Endothelial cell of umbilical vein (primary cell): ENCODE data around the gene CCDC38.

Source experiments
- EZH2 ChIP-seq: IDR thresholded peaks from 2 replicates; pipeline ENCODE4 v1.6.1; 2012; ENCODE audit warnings: borderline replicate concordance, low read depth, mild to moderate bottlenecking, moderate library complexity, low read length, inconsistent platforms; ENCODE audit not compliant: severe bottlenecking
- FOS ChIP-seq: IDR thresholded peaks from 2 replicates; pipeline ENCODE4 v1.6.1; 2011; ENCODE audit warnings: mild to moderate bottlenecking, low read length, moderate library complexity, borderline replicate concordance; ENCODE audit not compliant: insufficient read depth
- JUN ChIP-seq: IDR thresholded peaks from 2 replicates; pipeline ENCODE4 v1.6.1; 2011; ENCODE audit warnings: borderline replicate concordance, low read depth; ENCODE audit not compliant: insufficient read length, insufficient read depth
- POLR2A ChIP-seq: IDR thresholded peaks from 2 replicates; pipeline ENCODE4 v1.6.1; 2012; ENCODE audit warnings: low read depth, mild to moderate bottlenecking, control low read depth, low read length
- TF ChIP-seq, protein P1 (sequence below), 2 donors: IDR thresholded peaks; 1 replicate in 1 of 2; 2 replicates in 1 of 2; pipeline ENCODE4 v1.5.1; 2011; ENCODE audit warnings: low read length in 2 of 2, mild to moderate bottlenecking in 2 of 2, moderate library complexity in 2 of 2, control low read depth in 1 of 2, inconsistent platforms in 1 of 2, low read depth in 1 of 2; ENCODE audit not compliant: insufficient read depth in 1 of 2; ENCODE audit errors: extremely low read depth in 1 of 2

DNA sequence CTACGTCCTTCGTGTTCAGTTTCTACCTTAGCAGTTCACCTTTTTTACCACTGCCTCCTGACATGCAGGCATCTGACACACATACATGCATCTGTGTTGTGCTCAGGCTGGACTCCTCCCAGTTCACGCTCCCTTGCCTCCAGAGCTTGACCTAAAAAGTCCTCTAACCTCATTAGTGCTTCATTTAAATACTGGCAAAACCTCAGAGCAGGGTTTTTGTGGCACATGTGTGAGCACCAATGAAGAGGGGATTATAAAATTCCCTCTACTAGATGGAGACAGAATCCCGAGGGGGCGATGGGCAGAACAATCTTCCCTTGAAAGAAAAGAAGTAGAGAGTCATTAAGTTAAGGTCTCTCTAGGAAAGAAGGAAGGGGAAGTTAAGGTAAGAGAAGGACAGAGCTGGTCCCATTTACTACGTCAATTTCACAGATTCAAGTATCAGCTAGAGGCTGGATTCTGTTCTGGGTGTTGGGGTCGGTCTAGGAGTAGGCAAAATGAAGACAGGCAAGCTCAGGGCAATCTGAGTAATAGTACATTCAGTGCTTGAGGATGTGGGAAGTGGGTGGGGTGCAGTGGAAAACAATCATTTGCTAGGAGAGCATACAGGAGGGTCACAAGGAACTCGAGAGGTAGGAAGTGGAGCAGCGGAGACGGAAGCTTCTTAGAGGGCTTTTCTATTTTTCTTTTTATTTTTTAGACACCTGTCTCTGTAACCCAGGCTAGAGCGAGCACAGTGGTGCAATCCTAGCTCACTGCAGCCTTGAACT lies 46.3 kb upstream of the CCDC38 start:
- TF ChIP-seq, protein P1, sequence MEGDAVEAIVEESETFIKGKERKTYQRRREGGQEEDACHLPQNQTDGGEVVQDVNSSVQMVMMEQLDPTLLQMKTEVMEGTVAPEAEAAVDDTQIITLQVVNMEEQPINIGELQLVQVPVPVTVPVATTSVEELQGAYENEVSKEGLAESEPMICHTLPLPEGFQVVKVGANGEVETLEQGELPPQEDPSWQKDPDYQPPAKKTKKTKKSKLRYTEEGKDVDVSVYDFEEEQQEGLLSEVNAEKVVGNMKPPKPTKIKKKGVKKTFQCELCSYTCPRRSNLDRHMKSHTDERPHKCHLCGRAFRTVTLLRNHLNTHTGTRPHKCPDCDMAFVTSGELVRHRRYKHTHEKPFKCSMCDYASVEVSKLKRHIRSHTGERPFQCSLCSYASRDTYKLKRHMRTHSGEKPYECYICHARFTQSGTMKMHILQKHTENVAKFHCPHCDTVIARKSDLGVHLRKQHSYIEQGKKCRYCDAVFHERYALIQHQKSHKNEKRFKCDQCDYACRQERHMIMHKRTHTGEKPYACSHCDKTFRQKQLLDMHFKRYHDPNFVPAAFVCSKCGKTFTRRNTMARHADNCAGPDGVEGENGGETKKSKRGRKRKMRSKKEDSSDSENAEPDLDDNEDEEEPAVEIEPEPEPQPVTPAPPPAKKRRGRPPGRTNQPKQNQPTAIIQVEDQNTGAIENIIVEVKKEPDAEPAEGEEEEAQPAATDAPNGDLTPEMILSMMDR (IDR thresholded peaks at IDR 0.05; ENCODE audit: extremely low read depth in 1 of 2, insufficient read depth in 1 of 2, low read depth in 1 of 2, low read length in 2 of 2), result no peak
- TF ChIP-seq JUN (no peak), FOS (no peak), POLR2A (no peak), EZH2 (no peak)
